ENCODE data around the gene DTHD1.

The DTHD1 gene

GRCh38 chr4:36269533-36270173, 11.8 kb upstream of the DTHD1 start:
- no peak for DNase-seq

GRCh38 chr4:36273276-36273675, 8.1 kb upstream of the DTHD1 start:
- no peak for DNase-seq

- DNase-seq = no peak
Observed at GRCh38 chr4:36274158-36274557, 7.3 kb upstream of the DTHD1 start.

GRCh38 chr4:36277533-36277932, 3.9 kb upstream of the DTHD1 start:
- DNase-seq = no peak

- no peak for DNase-seq
Observed at GRCh38 chr4:36278789-36279188, 2.6 kb upstream of the DTHD1 start.

- DNase-seq = no peak
Observed at GRCh38 chr4:36280555-36280954, 861 bp upstream of the DTHD1 start.

GRCh38 chr4:36282503-36283030, 1.2 kb downstream of the DTHD1 start:
- DNase-seq = no peak

- DNase-seq = no peak
Observed at GRCh38 chr4:36283912-36284465, 2.6 kb downstream of the DTHD1 start.

GRCh38 chr4:36285784-36286480, 4.5 kb downstream of the DTHD1 start:
- no peak for DNase-seq

GRCh38 chr4:36286481-36286871, 5.1 kb downstream of the DTHD1 start:
- DNase-seq = no peak

GRCh38 chr4:36288731-36289426, 7.5 kb downstream of the DTHD1 start:
- no peak for DNase-seq

GRCh38 chr4:36290641-36291040, 9.2 kb downstream of the DTHD1 start:
- no peak for DNase-seq

- DNase-seq = no peak
Observed at GRCh38 chr4:36292556-36293188, 11.3 kb downstream of the DTHD1 start.

- DNase-seq = no peak
Observed at GRCh38 chr4:36301127-36301526, 19.7 kb downstream of the DTHD1 start.

- no peak for DNase-seq
Observed at GRCh38 chr4:36303426-36304137, 22.2 kb downstream of the DTHD1 start.

GRCh38 chr4:36304138-36304681, 22.8 kb downstream of the DTHD1 start:
- no peak for DNase-seq

- DNase-seq = no peak
Observed at GRCh38 chr4:36308150-36308549, 26.7 kb downstream of the DTHD1 start.

- no peak for DNase-seq
Observed at GRCh38 chr4:36310216-36310615, 28.8 kb downstream of the DTHD1 start.

- DNase-seq = peak; percentile 13
Observed at GRCh38 chr4:36310793-36311192, 29.4 kb downstream of the DTHD1 start.

GRCh38 chr4:36312511-36312910, 31.1 kb downstream of the DTHD1 start:
- DNase-seq = no peak

- no peak for DNase-seq
Observed at GRCh38 chr4:36313301-36313700, 31.9 kb downstream of the DTHD1 start.

GRCh38 chr4:36313703-36314102, 32.3 kb downstream of the DTHD1 start:
- DNase-seq = no peak
